SJSA1 (cell line): ENCODE results near the gene PIK3C3. TPM values are rescaled to one million over a fixed set of nuclear protein-coding genes. Genes with fewer than 3 reads are reported as not detected.

Source experiments
- DNase-seq, 2 experiments: peaks; one replicate each; pipeline ENCODE4 v3.0.0-alpha.2; 2015 to 2020; ENCODE audit warnings: low spot score in 2 of 2, low read depth in 1 of 2
- H3K27ac ChIP-seq: fragments of 250-450 bp; sonication (Bioruptor Pico); 2 replicates; pipeline ENCODE4 v1.5.1; 2020; ENCODE audit warnings: mild to moderate bottlenecking, moderate library complexity
- H3K27me3 ChIP-seq: fragments of 250-450 bp; sonication (Bioruptor Pico); replicated peaks from 2 replicates; pipeline ENCODE4 v1.5.1; 2020; ENCODE audit warnings: mild to moderate bottlenecking, moderate library complexity
- H3K36me3 ChIP-seq: fragments of 250-450 bp; sonication (Bioruptor Pico); 2 replicates; pipeline ENCODE4 v1.5.1; 2020; ENCODE audit warnings: mild to moderate bottlenecking
- H3K4me1 ChIP-seq: fragments of 250-450 bp; sonication (Bioruptor Pico); replicated peaks from 2 replicates; pipeline ENCODE4 v1.6.1; 2021; ENCODE audit warnings: mild to moderate bottlenecking
- H3K4me3 ChIP-seq: fragments of 250-450 bp; sonication (Bioruptor Pico); 2 replicates; pipeline ENCODE4 v1.5.1; 2020; ENCODE audit warnings: mild to moderate bottlenecking
- H3K9me3 ChIP-seq: fragments of 250-450 bp; sonication (Bioruptor Pico); replicated peaks from 2 replicates; pipeline ENCODE4 v1.5.1; 2020; ENCODE audit warnings: mild to moderate bottlenecking
- total RNA-seq: library from RNA; depleted of rRNA; stranded (reverse); fragments of >200 nt; shearing (Covaris generic); gene quantifications from 2 replicates; pipeline ENCODE4 v1.2.3, GENCODE V29; 2014

The PIK3C3 gene
- total RNA-seq, 1 experiment from 2014 or later, result 41.5 TPM

- Histone ChIP-seq H3K4me1 (peaks cover 33% of the 10 kb centered on the region), H3K27ac (no peak overlapping the region)
- DNase-seq, result no peak
Measured at GRCh38 chr18:41939326-41939725, 15.7 kb upstream of the PIK3C3 start.

GRCh38 chr18:41940506-41941215 lies 14.4 kb upstream of the PIK3C3 start:
- no peaks in the 10 kb centered on the region for H3K9me3 ChIP-seq
- peak in 1 of 2 experiments; percentile 37 for DNase-seq
- no peaks in the 10 kb centered on the region for H3K36me3 ChIP-seq
- H3K4me1 ChIP-seq, result peaks cover 33% of the 10 kb centered on the region
- peak overlapping the region; percentile 44 for H3K27ac ChIP-seq
- no peaks in the 10 kb centered on the region for H3K27me3 ChIP-seq
- no peak overlapping the region for H3K4me3 ChIP-seq

More at GRCh38 chr18:41939326-41939725, 15.7 kb upstream of the PIK3C3 start:
- Histone ChIP-seq H3K27me3 (no peaks in the 10 kb centered on the region), H3K9me3 (no peaks in the 10 kb centered on the region), H3K4me3 (no peak overlapping the region), H3K36me3 (no peaks in the 10 kb centered on the region)

DNA sequence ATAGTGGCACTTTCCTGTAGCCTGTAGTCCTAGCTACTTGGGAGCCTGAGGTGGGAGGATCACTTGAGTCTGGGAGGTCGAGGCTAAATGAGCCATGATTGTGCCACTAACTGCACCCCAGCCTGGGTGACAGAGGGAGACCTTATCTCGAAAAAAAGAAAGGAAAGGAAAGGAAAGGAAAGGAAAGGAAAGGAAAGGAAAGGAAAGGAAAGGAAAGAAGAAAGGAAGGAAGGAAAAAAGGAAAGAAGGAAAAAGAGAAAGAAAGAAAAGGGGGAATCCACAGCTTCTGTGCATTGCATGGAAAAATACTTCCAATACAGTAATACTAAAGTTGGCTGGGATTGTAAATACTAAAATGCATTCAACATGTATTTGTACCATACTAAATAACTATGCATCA lies 12.8 kb upstream of the PIK3C3 start:
- DNase-seq, result no peak
- Histone ChIP-seq H3K27me3 (no peaks in the 10 kb centered on the region), H3K9me3 (no peaks in the 10 kb centered on the region), H3K4me3 (no peak overlapping the region), H3K27ac (no peak overlapping the region), H3K36me3 (no peaks in the 10 kb centered on the region), H3K4me1 (peaks cover 33% of the 10 kb centered on the region)

GRCh38 chr18:41948544-41949110 lies 6.4 kb upstream of the PIK3C3 start:
- Histone ChIP-seq H3K27me3 (no peaks in the 10 kb centered on the region), H3K4me3 (no peak overlapping the region), H3K36me3 (no peaks in the 10 kb centered on the region), H3K4me1 (no peaks in the 10 kb centered on the region), H3K27ac (no peak overlapping the region), H3K9me3 (no peaks in the 10 kb centered on the region)
- no peak for DNase-seq

- Histone ChIP-seq H3K36me3 (no peaks in the 10 kb centered on the region), H3K4me1 (no peaks in the 10 kb centered on the region), H3K27me3 (no peaks in the 10 kb centered on the region), H3K9me3 (no peaks in the 10 kb centered on the region), H3K4me3 (no peak overlapping the region), H3K27ac (no peak overlapping the region)
- no peak for DNase-seq
Measured at GRCh38 chr18:41949206-41949920, 5.7 kb upstream of the PIK3C3 start.

- no peaks in the 10 kb centered on the region for H3K9me3 ChIP-seq
- peak overlapping the region; percentile 59 for H3K27ac ChIP-seq
- H3K36me3 ChIP-seq, result peaks cover 19% of the 10 kb centered on the region
- DNase-seq, result no peak
- peak overlapping the region; percentile 55 for H3K4me3 ChIP-seq
- H3K4me1 ChIP-seq, result peaks cover 5% of the 10 kb centered on the region; the same call in 1 of the 2 replicates
- no peaks in the 10 kb centered on the region for H3K27me3 ChIP-seq
Measured at GRCh38 chr18:41955688-41956087, 654 bp downstream of the PIK3C3 start.

DNA sequence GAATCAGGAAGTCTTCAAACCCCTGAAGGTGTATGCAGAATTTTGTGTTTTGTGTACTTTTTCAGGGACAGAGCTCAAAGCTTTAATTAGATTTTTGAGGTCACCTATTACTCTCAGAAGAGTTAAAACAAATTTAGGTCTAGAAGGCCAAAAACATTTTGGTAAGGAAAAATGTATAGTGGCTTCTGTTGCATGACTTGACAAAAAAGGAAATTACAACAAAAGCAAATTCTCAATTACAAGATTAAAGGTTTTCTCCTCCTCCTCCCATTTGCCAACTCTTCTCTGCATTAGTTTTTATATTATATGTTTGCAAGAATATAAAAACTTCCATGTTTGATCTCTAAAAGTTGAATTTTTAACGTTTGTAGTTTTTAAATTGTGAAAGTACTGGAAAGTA lies 4.0 kb downstream of the PIK3C3 start:
- no peak overlapping the region for H3K4me3 ChIP-seq
- H3K27me3 ChIP-seq, result no peaks in the 10 kb centered on the region
- peaks cover 5% of the 10 kb centered on the region; the same call in 1 of the 2 replicates for H3K4me1 ChIP-seq
- H3K27ac ChIP-seq, result no peak overlapping the region
- H3K9me3 ChIP-seq, result no peaks in the 10 kb centered on the region
- DNase-seq, result no peak
- peaks cover 46% of the 10 kb centered on the region for H3K36me3 ChIP-seq

GRCh38 chr18:41965634-41966255 lies 10.7 kb downstream of the PIK3C3 start:
- no peak overlapping the region for H3K27ac ChIP-seq
- DNase-seq, result no peak

GRCh38 chr18:41966943-41967342 lies 11.9 kb downstream of the PIK3C3 start:
- Histone ChIP-seq H3K9me3 (no peaks in the 10 kb centered on the region), H3K36me3 (peaks cover 54% of the 10 kb centered on the region), H3K27me3 (no peaks in the 10 kb centered on the region), H3K27ac (no peak overlapping the region), H3K4me1 (no peaks in the 10 kb centered on the region), H3K4me3 (no peak overlapping the region)
- no peak for DNase-seq

More at GRCh38 chr18:41965634-41966255, 10.7 kb downstream of the PIK3C3 start:
- H3K36me3 ChIP-seq, result peaks cover 57% of the 10 kb centered on the region
- H3K4me3 ChIP-seq, result no peak overlapping the region
- no peaks in the 10 kb centered on the region for H3K4me1 ChIP-seq
- no peaks in the 10 kb centered on the region for H3K27me3 ChIP-seq
- H3K9me3 ChIP-seq, result no peaks in the 10 kb centered on the region

DNA sequence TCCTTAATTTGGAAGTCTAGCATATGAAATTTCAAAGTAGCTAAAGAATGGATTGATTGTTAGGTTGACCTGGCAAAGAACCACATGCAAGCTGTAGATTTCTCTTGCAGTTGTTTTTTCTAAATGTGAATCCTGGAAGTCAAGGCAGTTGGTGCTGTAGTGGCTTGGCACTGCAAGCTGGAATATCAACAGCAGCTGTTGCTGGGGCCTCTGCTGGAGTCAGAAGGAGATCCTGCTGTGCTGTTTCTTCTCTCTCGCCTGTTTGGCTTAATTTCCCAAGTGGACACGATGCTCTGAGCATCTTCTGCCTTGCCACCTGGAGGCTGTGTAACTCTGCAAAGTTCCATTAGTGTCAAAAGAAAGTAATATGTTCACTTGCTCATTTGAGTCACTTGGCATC lies 12.6 kb downstream of the PIK3C3 start:
- no peak for DNase-seq
- H3K27ac ChIP-seq, result no peak overlapping the region
- peaks cover 47% of the 10 kb centered on the region for H3K36me3 ChIP-seq
- H3K4me3 ChIP-seq, result no peak overlapping the region
- H3K9me3 ChIP-seq, result no peaks in the 10 kb centered on the region
- no peaks in the 10 kb centered on the region for H3K4me1 ChIP-seq
- no peaks in the 10 kb centered on the region for H3K27me3 ChIP-seq

GRCh38 chr18:41969881-41970280 lies 14.8 kb downstream of the PIK3C3 start:
- no peaks in the 10 kb centered on the region for H3K9me3 ChIP-seq
- H3K27ac ChIP-seq, result no peak overlapping the region
- H3K4me1 ChIP-seq, result no peaks in the 10 kb centered on the region
- no peaks in the 10 kb centered on the region for H3K27me3 ChIP-seq
- peaks cover 34% of the 10 kb centered on the region for H3K36me3 ChIP-seq
- DNase-seq, result no peak
- no peak overlapping the region for H3K4me3 ChIP-seq

- Histone ChIP-seq H3K4me3 (no peak overlapping the region), H3K27me3 (no peaks in the 10 kb centered on the region), H3K4me1 (no peaks in the 10 kb centered on the region), H3K9me3 (no peaks in the 10 kb centered on the region), H3K27ac (no peak overlapping the region), H3K36me3 (peaks cover 17% of the 10 kb centered on the region)
- no peak for DNase-seq
Measured at GRCh38 chr18:41972067-41972925, 17.3 kb downstream of the PIK3C3 start.

- Histone ChIP-seq H3K27ac (no peak overlapping the region), H3K4me3 (no peak overlapping the region), H3K36me3 (peaks cover 13% of the 10 kb centered on the region), H3K9me3 (no peaks in the 10 kb centered on the region), H3K4me1 (no peaks in the 10 kb centered on the region), H3K27me3 (no peaks in the 10 kb centered on the region)
- no peak for DNase-seq
Measured at GRCh38 chr18:41973983-41974382, 18.9 kb downstream of the PIK3C3 start.
